Measurements from ENCODE around the gene MTFMT.
"Not testable (repeated sequence)": the region's sequence is repeated elsewhere in the genome, so short reads cannot be mapped to it uniquely, and the experiment has no call there.

The MTFMT gene

GRCh38 chr15:65028921-65029735 is at the start of gene MTFMT:
Gene MTFMT (minus strand): TSS chr15:65029639. CDS start chr15:65029613, 26 bp downstream.
- DNase-seq: peak; percentile 52

DNA sequence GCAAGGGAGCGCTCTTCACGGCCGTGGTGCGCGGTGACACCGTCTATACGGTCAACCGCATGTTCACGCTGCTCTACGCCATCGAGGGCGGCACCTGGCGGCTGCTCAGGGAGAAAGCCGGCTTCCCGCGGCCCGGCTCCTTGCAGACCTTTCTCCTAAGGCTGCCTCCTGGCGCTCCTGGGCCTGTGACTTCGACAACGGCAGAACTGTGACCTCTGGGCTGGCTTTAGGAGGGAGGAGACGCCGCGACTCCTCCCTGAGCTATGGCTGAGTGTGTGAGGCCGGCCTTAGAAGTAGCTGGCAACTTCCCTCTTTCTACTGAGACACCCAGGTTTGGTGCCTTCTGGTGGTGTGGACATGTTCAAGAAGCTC is 48.5 kb upstream of the MTFMT start:
- DNase-seq: no peak

DNA sequence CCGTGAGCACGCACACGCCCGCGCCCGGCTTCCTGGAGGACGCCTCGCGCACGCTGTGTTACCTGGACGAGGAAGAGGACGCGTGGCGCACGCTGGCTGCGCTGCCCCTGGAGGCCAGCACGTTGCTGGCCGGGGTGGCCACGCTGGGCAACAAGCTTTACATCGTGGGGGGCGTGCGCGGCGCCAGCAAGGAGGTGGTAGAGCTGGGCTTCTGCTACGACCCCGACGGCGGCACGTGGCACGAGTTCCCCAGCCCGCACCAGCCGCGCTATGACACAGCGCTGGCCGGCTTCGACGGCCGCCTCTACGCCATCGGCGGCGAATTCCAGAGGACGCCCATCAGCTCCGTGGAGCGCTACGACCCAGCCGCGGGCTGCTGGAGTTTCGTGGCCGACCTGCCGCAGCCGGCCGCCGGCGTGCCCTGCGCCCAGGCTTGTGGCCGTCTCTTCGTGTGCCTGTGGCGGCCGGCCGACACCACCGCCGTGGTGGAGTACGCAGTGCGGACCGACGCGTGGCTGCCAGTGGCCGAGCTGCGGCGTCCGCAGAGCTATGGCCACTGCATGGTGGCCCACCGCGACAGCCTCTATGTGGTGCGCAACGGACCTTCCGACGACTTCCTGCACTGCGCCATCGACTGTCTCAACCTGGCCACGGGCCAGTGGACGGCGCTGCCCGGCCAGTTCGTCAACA is 48.0 kb upstream of the MTFMT start:
- DNase-seq: no peak

GRCh38 chr15:65076486-65077290 is 47.2 kb upstream of the MTFMT start, which contains the start of gene KBTBD13:
Gene KBTBD13 (plus strand): TSS chr15:65076746. CDS start chr15:65076816, 70 bp downstream.
- no peak for DNase-seq

DNA sequence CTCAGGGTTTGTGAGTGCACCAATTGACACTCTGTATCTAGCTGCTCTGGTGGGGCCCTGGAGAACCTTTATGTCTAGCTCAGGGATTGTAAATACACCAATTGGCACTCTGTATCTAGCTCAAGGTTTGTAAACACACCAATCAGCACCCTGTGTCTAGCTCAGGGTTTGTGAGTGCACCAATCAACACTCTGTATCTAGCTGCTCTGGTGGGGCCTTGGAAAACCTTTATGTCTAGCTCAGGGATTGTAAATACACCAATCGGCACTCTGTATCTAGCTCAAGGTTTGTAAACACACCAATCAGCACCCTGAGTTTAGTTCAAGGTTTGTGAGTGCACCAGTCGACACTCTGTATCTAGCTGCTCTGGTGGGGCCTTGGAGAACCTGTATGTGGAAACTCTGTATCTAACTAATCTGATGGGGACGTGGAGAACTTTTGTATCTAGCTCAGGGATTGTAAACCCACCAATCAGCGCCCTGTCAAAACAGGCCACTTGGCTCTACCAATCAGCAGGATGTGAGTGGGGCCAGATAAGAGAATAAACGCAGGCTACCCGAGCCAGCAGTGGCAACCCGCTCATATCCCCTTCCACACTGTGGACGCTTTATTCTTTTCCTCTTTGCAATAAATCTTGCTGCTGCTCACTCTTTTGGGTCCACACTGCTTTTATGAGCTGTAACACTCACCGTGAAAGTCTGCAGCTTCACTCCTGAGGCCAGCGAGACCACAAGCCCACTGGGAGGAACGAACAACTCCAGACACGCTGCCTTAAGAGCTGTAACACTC is 46.4 kb upstream of the MTFMT start:
- not testable (repeated sequence) for DNase-seq

DNA sequence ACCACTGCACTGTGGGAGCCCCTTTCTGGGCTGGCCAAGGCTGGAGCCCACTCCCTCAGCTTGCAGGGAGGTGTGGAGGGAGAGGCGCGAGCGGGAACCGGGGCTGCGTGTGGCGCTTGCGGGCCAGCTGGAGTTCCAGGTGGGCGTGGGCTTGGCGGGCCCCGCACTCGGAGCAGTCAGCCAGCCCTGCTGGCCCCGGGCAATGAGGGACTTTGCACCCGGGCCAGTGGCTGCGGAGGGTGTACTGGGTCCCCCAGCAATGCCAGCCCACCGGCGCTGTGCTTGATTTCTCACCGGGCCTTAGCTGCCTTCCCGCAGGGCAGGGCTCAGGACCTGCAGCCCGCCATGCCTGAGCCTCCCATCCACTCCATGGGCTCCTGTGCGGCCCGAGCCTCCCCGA is 45.5 kb upstream of the MTFMT start:
- not testable (repeated sequence) for DNase-seq

DNA sequence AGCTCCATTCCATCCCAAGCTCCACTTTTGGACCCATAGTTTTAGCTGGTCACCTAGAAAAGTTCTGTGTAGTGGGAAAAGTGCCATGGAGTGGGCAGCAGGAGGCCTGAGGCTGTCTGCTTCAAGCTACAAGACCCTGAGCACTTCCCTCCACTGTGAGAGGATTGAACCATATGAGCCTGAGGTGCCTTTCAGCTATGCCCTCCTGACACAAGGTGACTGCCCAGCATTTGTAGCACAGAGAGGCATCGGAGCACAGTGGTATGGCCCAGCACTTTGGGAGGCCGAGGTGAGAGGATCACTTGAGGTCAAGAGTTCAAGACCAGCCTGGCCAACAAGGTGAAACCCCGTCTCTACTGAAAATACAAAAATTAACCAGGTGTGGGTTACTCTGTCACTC is 43.2 kb upstream of the MTFMT start:
- DNase-seq: no peak

- DNase-seq: no peak
Measured at GRCh38 chr15:65072027-65072426, 42.6 kb upstream of the MTFMT start.

GRCh38 chr15:65071381-65071811 is 42.0 kb upstream of the MTFMT start:
- no peak for DNase-seq

GRCh38 chr15:65069779-65070546 is 40.5 kb upstream of the MTFMT start:
- DNase-seq: no peak

DNA sequence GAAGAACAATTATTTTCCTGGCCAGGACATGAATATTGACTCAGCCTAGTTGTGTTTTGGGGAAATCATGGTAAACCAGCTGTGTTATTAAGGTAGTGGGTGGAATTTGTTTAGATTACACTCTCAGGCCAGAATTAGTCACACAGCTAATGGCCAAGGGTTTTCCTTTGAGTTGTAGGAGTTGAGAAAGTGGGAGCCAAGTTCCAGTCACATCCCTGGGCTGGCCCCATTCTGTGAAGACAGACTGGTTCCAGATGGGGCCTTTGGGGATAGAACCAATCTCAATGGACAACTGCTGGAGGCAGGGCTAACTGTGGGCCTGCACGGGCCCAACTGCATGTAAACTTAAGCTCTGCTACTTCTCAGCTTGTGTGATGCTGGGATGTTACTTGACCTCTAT is 39.7 kb upstream of the MTFMT start:
- no peak for DNase-seq

GRCh38 chr15:65068403-65068788 is 39.0 kb upstream of the MTFMT start:
- no peak for DNase-seq

GRCh38 chr15:65067645-65068402 is 38.4 kb upstream of the MTFMT start, which contains the start of gene RASL12:
Gene RASL12 (minus strand): TSS chr15:65067991. CDS start chr15:65067835, 156 bp downstream.
- no peak for DNase-seq

DNA sequence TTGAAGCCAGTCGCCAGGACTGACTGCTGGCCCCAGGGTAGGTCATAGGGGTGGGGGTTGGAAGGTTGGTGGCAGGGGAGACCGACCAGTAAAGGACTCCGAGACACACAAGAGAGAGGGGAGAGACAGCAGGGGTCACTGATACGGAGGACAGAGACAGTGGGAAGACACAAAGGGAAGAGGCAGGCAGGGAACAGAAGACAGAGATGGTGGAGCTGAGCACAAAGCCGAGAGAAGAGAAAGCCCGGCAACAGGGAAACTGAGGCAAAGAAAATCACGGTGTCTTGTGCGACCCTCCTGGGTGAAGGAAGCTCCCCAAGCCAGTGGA is 37.8 kb upstream of the MTFMT start:
- no peak for DNase-seq

- no peak for DNase-seq
Measured at GRCh38 chr15:65066635-65067316, 37.3 kb upstream of the MTFMT start.

DNA sequence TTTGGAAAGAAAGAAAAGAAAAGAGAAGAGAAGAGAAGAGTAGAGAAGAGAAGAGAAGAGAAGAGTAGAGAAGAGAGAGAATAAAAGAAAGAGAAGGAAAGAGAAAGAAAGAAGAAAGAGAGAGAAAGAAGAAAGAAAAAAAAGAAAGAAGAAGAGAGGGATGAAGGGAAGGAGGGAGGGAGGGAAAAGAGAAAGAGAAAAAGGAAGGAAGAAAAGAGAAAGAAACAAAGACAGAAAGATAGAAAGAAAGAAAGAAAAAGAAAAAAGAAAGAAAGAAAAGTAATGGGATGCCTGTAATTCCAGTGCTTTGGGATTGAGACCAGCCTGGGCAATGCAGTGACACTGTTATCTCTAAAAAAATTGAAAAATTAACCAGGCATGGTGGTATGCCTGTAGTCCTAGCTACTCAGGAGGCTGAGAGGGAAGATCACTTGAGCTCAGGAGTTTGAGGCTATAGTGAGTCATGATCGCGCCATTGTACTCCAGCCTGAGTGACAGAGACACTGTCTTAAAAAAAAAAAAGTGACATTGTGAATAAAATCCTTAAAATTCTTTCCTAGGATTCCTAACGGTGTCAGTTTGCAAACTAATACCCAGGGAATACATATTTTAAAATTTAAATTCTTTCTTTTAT is 36.7 kb upstream of the MTFMT start:
- no peak for DNase-seq

GRCh38 chr15:65062726-65063125 is 33.3 kb upstream of the MTFMT start:
- no peak for DNase-seq

DNA sequence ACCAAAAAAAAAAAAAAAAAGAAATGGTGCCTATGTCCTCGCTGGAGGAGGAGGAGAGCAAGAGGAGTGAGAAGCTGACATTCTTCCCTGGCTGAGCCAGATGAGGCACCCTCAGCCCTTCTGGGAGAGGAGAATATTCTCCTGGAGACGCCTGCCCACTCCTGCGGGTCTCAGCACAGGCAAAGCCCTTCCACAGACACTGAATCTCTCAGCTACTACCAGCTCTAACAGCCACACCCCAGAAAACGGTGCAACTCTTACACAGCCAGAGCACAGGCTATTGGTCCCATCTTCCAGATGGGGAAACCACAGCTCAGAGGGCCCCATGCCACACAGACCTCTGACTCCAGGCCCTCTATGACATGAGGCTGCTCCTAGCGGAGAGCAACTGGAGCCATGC is 32.6 kb upstream of the MTFMT start:
- no peak for DNase-seq

DNA sequence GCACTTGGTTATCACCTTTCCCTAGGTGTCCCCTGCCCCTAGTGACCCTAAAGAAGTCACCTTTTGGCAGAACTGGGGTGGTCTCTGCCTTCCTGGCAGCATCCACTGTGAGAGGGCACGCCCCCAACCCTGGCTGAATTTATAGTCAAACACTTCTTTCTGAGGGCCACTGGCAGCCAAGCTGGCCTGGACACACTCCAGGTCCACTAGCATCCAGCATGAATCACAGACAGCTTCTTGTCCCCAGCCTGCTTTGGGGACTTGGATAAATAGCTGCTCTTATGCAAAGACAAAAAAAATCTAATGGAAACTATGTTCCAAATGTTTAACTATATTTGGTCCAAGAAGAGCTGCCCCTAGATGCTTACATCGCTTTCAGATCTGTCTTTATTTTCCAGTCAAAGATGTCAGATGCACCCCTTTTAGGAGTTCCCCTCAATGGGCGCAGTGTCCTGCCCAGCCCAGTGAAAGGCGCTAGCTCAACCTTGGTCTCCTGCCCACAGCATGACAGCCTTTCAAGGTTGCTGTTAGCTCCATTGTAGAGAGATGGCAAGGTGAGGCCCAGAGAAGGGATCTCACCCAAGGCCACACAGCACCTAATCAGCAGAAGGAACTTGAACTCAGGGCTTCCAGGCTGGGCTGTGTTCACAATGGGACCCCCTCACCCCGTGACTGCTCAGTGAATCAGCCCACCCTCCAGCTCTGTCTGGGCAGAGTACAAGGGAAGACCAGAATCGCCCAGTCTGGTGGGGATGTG is 31.4 kb upstream of the MTFMT start:
- DNase-seq: no peak
